HG03342 (cell line): Measurements from ENCODE around the gene RGS6.

Experiments
- ATAC-seq: cut with Tn5 transposase; IDR thresholded peaks from one replicate; pipeline ENCODE4 v1.9.1; 2021; ENCODE audit warnings: mild to moderate bottlenecking, moderate library complexity; ENCODE audit not compliant: unreplicated experiment

RGS6 gene

DNA sequence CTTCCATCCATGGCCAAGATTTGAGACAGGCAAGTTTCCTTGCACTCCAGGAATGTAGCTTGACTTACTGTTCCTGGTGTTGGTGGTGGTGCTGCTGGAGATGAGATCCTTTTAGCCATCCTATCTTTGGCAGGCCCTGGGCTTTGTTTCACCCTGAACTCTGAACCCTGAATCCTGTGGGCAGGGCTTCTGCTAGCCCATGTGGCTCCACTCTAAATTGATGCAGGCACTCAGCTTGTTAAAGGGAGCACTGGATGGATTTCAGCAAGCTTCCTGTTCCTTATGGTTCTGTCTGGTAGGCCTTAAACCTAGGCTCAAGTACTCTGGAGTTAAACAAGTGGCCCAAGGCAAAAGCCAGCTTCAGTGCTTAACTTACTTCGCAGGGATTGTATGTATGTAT is 138.2 kb downstream of the RGS6 start:
- ATAC-seq, result no peak

DNA sequence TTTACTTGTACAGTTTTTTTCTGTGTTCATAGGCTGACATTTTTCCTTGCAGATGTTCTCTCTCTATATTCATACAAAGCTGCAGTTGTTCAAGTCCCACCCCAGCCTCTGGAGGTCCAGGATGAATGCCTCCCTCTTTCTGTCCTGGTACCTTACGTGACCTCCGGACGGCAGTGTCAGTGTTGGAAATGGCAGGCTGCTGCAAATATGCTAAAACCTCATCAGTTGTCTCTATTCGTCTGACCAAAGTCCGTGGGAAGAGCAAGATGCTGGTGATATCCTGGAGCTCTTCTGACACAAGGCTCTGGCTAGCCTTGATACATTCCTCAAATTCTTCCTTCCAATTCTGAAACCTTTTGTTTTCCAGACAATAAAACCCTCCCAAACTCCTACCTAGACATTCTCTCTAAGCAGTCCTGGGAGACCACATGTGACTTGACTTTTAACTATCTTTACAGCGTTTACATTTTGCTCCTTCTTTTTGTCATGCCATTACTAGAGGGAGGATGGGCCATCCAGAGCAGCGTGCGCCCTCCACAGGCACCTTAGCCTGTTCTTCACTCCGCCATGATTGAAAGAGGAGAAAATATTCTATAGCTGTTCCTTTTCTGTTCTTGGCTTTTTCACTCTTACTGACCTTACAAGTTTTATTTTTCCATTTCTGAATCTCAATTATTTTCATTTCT is 143.6 kb downstream of the RGS6 start:
- no peak for ATAC-seq

DNA sequence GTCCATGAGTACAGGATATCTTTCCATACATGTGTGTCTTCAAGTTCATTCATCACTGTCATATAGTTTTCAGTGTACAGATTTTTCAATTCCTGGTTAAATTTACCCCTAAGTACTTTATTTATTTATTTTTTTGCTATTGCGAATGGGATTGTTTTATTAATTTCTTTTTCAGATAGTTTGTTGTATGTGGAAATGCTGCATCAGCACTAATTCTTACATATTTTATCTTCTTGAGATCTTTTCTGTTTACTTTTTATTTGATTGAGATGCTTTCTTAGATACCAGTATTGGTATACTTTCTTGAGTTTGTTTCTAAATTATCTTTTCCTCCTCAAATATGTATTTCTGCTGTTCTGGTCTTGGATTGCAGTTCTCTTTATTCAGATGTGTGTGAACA is 148.9 kb downstream of the RGS6 start:
- ATAC-seq, result no peak

DNA sequence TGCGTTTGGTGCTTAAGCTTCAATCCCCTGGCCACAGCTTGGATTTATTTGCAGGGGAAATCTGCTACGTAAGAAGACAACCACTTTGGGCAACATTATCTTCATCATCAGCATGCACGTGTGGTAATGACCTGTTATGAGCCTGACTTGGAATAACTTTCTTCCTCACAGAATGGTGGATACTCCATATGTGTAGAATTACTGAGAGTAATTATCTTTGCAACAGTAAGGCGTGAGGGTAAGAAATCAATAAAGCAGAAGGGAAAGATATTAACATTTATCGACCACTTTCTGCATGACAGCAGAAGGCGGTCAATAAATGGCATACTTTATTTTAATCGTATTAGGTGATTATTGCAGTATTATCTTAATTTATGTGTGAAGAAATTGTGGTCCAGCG is 152.7 kb downstream of the RGS6 start:
- no peak for ATAC-seq

DNA sequence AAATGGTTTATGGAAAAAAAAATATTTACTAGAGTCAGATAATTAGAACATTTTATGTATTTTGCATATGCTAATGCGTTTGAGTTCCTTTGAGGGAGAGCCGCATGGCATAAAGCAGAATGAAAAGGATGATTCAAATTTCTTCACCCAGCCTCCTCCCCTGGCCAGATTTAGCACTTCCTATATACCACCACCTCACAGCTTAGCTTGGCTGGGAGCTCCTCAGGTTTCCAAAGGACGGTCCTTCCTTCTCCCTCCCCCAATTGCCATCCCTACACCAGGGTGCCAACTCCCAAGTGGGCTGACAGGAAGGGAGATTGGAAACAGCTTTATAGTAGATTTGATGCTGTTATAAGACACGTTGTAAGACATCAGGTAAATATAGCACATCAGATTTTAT is 157.4 kb downstream of the RGS6 start:
- no peak for ATAC-seq

DNA sequence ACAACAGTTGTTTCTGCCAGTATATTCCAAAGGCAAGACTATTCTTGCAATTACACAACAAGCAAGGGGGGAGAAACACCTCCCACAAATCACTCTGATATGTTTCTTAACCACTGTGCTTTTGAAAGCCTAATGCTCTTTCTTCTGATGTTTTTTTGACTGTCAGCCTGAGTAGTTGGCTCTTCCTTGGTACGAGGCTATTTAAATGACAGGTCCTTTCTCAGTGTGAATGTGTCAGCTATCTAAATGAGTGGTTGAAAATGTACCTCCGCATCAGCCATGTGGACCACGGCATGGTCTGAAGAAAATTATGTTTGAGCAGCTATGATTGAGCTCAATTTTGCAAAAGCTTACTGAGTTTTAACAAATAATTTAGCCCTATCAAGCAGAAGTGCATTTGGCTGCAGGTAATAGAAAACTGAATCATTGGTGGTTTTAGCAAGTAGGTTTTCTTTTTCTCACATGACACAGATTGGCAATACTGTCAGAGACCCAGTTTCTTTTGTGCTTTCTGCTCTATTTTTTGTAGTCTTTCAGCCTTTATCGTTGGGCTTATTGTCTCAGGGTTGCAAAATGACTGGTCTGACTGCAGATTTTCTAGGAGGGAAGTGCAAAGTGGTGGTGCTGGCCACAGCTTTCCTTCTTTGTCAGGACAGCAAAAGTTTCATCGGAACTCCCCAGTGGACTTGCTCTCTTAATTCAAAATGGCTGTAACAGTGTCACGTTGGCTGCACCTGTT is 162.8 kb downstream of the RGS6 start:
- no peak for ATAC-seq

DNA sequence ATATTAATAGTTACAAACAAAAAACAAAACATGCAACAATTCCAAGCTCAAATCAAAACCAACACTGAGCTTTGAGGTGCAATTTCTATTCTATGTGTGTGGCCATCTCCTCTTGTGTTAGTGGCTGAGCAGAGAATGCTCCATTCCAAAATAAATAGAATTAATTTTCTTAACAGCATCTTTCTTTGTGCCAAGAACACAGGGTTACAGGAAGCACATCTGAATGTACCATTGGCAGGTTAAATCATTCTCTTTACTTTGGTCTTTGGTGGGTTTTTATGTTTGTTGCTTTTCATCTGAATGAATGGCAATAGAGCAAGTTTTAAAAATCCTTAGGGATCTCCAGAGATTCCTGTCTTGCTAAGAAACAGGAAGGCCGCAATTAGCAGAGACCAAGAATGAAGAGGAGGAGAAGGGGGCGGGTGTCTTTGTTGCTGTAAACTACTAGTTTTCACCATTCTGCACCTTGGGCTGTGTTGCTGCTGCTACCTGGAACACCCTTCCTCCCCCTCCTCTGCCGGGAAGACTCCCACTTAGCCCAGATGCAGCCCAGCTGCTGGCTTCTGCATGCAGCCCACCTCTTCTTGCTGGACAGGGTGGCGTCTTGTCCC is 165.0 kb downstream of the RGS6 start:
- ATAC-seq, result no peak

DNA sequence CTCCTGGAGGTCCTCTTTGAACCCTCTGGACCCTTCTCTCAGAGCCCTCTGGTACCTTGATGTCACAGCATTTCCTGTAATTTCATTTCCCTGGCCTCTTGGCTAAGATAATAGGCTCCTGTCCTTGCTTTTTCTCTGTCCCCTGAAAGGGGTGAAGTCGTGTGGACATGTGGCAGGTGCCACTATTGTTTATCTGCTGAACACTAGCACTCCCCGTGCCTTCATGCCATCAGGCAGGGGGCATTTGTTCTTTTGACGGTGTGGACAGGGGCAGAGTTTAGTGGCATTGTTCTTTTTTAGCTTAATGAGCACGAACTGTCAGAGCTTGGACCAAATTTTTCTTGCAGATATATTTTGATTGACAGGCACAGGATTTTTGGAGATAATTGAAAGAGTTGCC is 166.0 kb downstream of the RGS6 start:
- ATAC-seq, result no peak

DNA sequence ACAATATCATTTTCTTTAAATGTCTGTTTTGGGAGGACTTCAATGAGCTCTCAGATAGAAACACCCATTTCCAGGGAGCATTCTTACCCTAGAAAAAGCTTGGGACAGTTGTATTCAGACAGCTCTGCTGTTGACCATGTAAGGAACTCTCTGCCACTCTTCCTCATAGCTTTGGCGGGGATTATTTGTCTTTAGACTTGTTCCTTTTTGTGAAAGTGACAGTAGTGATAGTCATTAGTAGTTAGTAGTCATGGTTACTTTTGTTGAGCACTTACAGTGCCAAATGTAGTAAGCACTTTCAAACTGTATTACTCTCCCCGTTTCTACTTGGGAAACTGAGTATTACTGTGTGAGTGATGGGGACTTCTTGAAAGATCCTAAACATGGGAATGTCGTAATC is 167.3 kb downstream of the RGS6 start:
- no peak for ATAC-seq

DNA sequence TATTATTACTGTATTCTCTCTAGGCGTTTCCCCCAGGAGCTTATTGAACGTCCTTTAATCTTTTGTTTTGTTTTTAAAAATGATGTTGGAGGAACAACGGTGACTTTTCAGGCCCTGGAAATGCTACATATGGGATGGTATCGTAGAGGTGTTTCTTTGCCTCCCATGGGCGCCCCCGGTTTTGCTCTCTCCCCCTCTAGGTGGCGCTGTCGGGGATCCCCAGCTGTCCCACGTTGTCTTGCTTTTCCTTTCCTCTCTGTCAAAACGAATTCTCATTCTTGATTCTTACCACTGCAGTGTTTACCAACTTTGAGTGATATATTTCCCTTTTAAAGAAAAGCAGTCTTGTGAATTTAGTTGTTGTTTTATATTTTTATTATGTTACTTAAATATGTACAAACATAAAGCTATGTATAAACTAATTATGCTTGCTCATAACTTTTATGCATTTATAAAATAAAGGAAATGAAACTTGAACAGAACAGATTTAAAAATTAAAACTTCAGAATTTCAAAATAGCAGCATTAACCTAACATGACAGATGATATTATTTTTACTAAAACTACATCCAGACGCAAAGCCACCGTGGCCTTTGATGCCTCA is 171.9 kb downstream of the RGS6 start:
- ATAC-seq, result no peak

DNA sequence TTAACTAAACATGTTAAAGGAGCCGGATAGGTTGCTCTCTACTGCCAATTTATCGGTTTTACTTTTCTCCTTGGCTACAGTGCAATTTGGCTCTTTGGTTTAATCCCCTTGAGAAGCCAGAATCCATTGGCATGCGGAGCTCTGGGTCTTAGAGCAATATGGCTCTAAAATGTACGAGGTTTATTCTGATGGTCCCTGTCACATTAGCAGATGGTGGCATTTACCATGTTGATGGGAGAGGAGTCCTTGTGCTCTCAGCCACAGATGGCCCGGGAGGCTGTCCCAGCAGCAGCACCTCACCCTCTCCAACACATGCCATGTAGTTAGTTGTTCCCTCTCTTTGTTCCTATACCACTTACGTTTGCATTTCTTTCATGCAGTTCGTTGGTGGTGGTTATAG is 179.7 kb downstream of the RGS6 start:
- ATAC-seq, result no peak

DNA sequence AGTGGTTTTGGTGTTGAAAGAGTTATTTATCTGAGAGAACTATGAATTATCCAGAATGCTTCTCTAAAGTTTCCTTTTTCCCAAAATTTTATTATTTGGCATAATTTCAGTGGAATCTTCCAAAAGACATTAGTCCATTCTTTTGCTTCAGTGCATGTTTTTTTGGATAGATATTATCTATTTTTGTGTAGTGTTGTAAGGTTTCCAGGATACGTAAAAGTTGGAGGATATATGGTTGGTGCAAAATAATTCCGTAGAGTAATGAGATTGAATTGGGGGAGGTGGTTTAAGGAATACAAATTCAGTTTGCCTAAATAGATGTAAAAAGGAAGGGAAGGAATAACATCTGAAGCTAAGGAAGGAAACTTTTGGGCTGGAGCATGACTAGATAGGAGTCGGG is 186.6 kb downstream of the RGS6 start:
- ATAC-seq, result no peak

DNA sequence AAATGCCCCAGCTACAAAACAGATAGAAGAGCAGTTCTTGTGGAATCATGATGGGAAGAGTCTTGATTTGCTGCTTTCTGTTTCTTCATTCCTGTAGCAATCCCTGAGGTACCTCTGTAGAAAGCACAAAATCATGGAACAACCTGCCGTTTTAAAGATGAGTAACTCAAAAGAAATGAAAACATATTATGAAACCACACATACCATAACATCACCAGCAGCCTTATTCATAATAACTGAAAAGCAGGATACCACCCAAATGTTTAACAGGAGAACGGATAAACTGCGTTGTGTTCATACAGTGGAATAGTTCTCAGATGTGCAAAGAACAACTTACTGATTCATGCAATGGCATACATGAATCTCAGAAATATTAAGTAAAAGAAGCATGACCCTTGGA is 188.1 kb downstream of the RGS6 start:
- ATAC-seq, result no peak

DNA sequence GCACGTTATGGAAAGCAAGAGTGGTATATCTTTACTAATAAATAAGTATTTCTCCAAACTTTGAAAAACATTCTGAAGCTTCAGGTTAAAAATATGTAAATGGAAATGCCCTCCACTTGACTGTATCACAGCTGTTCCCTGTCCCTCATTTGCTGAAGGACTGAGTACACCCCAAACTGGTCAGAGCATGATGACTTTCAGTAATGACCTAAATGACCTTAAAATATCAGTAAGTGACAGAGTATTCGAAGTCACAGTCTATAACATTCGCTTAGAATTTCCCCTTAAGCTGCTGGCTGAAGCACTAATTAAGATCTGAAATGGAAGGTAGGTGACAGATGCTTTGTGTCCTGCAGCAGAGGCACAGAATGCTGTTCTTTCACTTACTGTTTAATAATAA is 191.5 kb downstream of the RGS6 start:
- ATAC-seq, result no peak

DNA sequence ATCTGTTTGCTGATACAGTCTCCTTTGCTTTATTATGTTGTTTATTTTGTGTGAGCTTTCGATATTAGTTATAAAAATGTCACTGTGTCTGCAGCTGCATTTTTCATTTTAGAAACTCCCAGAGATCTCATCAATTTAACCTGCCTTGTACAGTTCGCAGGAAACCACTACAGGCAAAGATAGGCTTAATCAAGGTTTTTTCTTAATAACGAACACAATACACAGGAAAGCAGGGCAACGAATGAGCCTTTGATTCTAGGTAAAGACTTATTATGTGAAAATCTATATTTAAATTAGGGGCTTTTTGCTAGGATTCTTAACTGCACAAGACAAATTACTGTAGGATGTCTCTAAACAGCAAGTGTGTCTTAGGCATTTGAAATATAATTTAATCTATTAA is 191.9 kb downstream of the RGS6 start:
- ATAC-seq, result no peak

DNA sequence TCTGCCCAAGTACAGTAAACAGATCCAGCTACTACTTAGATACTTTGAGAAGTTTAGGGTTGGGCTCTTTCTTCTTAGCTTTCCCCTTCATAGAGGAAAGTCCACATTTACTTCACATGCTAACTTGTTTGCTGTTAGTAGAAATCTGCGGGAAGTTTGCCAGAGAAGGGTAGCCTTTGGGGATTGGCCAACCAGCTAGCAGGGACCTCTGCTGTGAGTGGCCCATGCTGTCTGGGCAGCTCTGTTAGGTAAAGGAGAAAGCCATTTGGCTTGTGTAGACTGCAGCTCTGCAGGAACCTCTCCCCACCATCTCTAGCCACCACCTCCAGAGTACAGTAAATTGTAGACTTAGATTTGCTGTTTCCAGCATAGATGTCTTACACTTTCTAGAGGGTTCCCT is 193.9 kb downstream of the RGS6 start:
- no peak for ATAC-seq

DNA sequence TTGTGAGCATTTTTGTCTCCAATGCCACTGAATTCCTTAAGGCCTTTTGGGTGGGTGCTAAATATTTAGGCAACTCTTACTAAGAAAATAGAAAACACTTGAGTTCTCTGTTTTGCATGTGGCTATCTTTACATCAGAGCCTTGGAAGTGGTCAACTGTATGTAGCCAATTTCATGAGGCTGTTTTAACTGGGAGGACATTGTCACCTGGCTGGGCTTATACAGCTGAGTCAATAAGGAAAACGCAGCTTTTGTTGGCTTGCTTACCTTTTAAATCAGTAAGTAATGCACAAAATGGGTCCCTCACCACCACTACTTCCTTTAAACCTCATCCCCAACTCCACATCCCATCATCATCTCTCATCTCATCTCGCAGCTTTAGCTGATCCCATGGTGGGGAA is 194.3 kb downstream of the RGS6 start:
- no peak for ATAC-seq

DNA sequence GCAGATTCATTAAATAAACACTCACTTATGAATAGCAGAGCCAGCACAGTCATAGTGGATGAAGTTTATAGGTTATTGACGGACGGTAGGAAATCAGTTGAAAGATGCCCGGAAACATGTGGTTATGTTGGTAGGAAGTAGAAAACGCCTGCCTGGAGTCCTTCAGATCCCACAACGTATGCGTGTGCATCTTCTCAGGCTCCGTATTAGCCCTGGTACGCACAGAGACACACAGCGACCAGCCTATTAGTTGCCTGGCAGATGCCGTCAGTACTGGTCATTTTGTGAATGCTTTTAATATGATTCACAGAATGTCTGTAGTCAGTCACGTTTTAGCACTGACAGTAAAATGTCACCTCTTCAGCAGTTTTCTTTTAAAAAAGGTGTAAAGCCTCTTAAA is 196.4 kb downstream of the RGS6 start:
- ATAC-seq, result no peak

DNA sequence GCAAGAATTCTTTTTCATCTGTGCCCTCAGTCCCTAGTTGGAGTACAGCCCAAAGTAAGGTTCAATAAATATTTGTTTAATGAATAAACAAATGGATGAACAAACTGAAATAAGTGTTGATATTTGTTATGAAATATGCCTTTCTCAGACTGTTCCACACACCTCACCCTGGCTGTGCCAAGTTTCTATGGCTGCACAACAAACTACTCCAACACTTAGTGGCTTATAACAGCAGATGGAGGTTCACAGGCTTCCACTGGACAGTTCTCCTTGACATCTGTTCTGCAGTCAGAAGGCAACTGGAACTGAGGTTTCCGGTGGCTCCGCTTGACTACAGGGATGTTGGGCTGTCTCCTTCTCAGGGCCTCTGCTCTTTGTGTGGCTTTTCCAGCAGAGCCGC is 197.1 kb downstream of the RGS6 start:
- no peak for ATAC-seq

DNA sequence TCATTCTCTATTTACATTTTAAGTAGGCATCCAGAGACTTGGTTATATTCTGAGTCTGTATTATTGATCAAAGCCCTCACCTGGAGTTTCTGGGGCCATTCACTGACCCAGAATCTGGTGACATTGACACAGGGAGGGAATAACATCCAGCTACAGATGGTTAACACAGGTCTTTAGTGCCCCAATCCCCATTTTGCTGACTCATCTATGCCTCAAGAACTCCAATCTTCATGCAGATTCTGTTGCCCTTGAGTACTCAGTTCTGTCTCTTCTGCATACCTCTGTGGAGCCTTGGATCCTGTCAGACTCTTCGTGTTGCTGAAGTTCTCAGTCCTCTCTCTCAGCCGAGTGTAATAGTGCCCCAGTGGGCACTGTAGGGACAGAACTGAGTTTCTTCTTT is 208.9 kb downstream of the RGS6 start:
- ATAC-seq, result no peak

DNA sequence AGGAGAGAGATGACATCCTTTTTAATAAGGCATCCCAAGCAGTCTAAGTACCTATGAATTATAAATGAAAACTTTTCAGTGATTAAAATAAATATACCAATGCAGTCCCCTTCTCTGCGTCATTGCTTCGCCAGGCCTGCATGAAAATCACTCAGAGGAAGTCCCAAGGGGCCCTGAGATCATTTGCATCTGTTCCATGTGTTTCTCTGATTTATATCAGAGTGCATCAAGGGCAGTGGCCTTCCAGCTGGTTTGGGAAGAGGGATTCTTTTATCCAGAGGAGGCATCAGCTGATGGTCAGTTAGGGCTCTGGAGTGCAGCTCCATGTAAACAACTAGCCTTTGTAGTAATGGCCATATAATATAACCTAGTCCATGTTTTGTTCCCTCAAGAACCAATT is 210.1 kb downstream of the RGS6 start:
- ATAC-seq, result no peak

DNA sequence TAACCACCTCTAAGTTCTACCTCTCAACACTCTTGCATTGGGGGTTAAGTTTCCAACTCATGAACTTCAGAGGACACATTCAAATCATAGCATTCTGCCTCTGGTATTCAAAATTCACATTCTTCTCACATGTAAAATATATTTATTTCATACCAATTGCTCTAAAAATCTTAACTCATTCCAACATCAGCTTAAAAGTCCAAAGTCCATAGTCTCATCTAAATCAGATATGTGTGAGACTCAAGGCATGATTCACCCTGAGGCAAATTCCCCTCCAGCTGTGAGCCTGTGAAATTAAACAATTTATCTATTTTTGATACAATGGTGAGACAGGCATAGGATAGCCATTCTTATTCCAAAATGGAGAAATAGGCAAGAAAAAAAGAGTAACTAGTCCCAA is 214.0 kb downstream of the RGS6 start:
- ATAC-seq, result no peak
